HUES64 (cell line): ENCODE results near the gene SLC7A8.
"Not testable (repeated sequence)": the region's sequence is repeated elsewhere in the genome, so short reads cannot be mapped to it uniquely, and the experiment has no call there.

Experiments used
- H3K27ac ChIP-seq: 2 replicates; pipeline ENCODE4 v1.7.0; 2013; ENCODE audit warnings: low read depth, low read length, inconsistent platforms
- H3K27me3 ChIP-seq: 2 replicates; pipeline ENCODE4 v1.6.1; 2013; ENCODE audit warnings: mild to moderate bottlenecking, low read length; ENCODE audit not compliant: insufficient read depth
- H3K36me3 ChIP-seq: 2 replicates; pipeline ENCODE4 v1.6.1; 2013; ENCODE audit warnings: mild to moderate bottlenecking, low read length; ENCODE audit not compliant: insufficient read depth
- H3K4me1 ChIP-seq: 2 replicates; pipeline ENCODE4 v1.6.1; 2013; ENCODE audit warnings: mild to moderate bottlenecking, low read length, moderate library complexity; ENCODE audit not compliant: insufficient read depth
- H3K4me3 ChIP-seq: 2 replicates; pipeline ENCODE4 v1.5.1; 2013; ENCODE audit warnings: mild to moderate bottlenecking, low read length, moderate library complexity
- H3K9ac ChIP-seq: 2 replicates; pipeline ENCODE4 v1.6.1; 2013; ENCODE audit warnings: mild to moderate bottlenecking, low read depth, low read length
- H3K9me3 ChIP-seq: 2 replicates; pipeline ENCODE4 v1.6.1; 2013; ENCODE audit warnings: low read depth, low read length; ENCODE audit not compliant: insufficient read depth
- WGBS: fragments of 150-250, 120-280 bp; methylation state at CpG from one replicate; pipeline ENCODE4 v1.1.7; 2013; ENCODE audit warnings: missing lambda C conversion rate; 5-methylcytosine and 5-hydroxymethylcytosine counted together

The SLC7A8 gene

DNA sequence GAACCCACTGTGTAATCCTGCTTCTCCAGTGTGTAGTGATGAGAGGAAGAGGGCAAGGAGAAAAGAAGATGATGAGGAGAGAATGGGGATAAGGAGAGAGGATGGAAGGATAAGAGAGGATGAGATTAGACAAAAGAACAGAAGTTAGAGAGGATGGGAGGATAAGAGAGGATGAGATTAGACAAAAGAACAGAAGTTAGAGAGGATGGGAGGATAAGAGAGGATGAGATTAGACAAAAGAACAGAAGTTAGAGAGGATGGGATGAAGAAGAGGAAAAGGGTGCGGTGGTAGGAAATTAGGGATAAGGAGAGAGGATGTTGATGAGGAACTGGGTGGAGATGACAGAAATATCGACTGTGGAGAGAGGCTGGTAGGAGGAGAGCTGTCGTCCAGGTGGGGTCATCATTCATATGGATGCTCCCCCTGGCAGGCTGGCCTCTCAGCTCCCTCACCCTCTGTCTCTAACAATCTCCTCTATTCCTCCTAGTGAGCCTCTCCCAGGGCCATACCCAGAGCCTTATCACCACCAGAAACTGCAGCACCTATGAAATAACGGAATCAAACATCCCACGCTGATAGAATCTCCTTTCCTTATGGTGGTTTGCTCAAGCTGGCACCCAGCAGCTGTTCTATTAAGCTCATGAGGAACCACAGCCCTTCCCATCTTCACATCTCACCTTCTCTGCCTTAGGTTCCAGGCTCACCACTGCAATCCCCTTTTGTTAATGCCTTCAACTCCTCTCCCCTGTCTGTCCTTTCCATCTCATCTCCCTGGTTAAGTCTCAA is 72.7 kb downstream of the SLC7A8 start:
- no peak overlapping the region for H3K9ac ChIP-seq
- peaks cover 9% of the 10 kb centered on the region; the same call in 1 of the 2 replicates for H3K27me3 ChIP-seq
- no peak overlapping the region for H3K27ac ChIP-seq
- H3K9me3 ChIP-seq: peaks cover 4% of the 10 kb centered on the region; the same call in 1 of the 2 replicates
- H3K36me3 ChIP-seq: no peaks in the 10 kb centered on the region
- no peak overlapping the region for H3K4me3 ChIP-seq
- WGBS: 82% methylated on average over 5 of the region's 5 CpGs
- peaks cover 23% of the 10 kb centered on the region for H3K4me1 ChIP-seq

DNA sequence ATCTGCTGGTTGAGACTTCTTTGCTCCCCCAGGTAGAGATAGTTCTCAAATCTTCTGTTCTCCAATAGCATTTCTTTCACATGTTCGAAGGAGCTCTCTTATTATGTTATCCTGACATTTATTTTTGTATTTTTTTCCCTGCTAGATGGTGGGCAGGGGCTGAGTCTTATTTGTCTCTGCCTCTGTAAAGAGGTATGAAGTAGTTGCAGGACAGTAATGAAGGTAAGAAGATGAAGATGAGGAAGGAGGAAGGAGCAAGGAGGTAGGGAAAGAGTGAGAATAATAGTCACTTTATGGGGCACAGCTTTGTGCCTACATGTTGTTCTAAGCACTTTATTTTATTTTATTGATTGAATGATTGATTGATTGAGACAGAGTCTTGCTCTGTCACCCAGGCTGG is 73.7 kb downstream of the SLC7A8 start:
- Histone ChIP-seq H3K4me1 (peaks cover 31% of the 10 kb centered on the region), H3K27ac (no peak overlapping the region), H3K27me3 (peaks cover 9% of the 10 kb centered on the region; the same call in 1 of the 2 replicates), H3K9me3 (peaks cover 4% of the 10 kb centered on the region; the same call in 1 of the 2 replicates), H3K4me3 (no peak overlapping the region), H3K9ac (no peak overlapping the region), H3K36me3 (no peaks in the 10 kb centered on the region)
- WGBS: no CpG with 5 or more reads among the region's 1 CpG

DNA sequence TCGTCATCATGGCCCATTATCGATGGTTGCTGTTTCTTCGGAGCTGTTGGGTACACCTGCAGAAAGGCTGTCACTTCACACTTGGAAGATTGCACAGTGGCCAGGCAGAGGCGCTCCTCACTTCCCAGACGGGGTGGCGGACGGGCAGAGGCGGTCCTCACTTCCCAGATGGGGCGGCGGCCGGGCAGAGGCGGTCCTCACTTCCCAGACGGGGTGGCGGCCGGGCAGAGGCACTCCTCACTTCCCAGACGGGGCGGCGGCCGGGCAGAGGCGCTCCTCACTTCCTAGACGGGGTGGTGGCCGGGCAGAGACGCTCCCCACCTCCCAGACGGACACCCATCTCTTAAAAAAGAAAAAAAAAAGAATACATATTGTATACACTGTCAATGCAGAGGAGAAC is 75.3 kb downstream of the SLC7A8 start:
- not testable (repeated sequence) for H3K9ac ChIP-seq, H3K9me3 ChIP-seq, H3K27me3 ChIP-seq, H3K27ac ChIP-seq, H3K36me3 ChIP-seq, H3K4me3 ChIP-seq
- 92% methylated on average over 20 of the region's 24 CpGs for WGBS
- H3K4me1 ChIP-seq: peaks cover 28% of the 10 kb centered on the region

DNA sequence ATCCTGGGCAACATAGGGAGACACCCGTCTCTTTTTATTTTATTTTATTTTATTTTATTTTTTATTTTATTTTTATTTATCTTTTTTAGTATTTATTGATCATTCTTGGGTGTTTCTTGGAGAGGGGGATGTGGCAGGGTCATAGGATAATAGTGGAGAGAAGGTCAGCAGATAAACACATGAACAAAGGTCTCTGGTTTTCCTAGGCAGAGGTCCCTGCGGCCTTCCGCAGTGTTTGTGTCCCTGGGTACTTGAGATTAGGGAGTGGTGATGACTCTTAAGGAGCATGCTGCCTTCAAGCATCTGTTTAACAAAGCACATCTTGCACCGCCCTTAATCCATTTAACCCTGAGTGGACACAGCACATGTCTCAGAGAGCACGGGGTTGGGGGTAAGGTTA is 75.8 kb downstream of the SLC7A8 start:
- WGBS: no CpG with 5 or more reads among the region's 5 CpGs
- H3K27me3 ChIP-seq, H3K9ac ChIP-seq, H3K36me3 ChIP-seq, H3K4me3 ChIP-seq, H3K27ac ChIP-seq, H3K9me3 ChIP-seq: not testable (repeated sequence)
- H3K4me1 ChIP-seq: peaks cover 23% of the 10 kb centered on the region

DNA sequence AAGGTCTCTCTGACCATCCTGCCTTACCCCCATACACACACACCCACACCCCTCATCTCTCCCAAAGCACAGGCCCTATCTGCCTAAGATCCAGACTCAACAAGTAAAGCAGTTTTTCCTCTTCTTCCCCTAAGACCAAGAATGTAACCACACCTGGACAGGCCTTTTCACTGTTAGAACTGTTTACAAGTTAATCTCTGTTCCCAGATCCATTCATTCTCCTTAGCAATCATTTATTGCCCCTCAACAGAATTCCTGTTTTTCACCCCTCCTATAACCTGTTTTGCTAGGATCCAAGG is 76.8 kb downstream of the SLC7A8 start:
- Histone ChIP-seq H3K27me3 (peaks cover 9% of the 10 kb centered on the region; the same call in 1 of the 2 replicates), H3K36me3 (no peaks in the 10 kb centered on the region), H3K4me3 (no peak overlapping the region), H3K4me1 (peaks cover 19% of the 10 kb centered on the region), H3K27ac (peak overlapping the region; percentile 7; the same call in 1 of the 2 replicates), H3K9me3 (peaks cover 4% of the 10 kb centered on the region; the same call in 1 of the 2 replicates), H3K9ac (no peak overlapping the region)

DNA sequence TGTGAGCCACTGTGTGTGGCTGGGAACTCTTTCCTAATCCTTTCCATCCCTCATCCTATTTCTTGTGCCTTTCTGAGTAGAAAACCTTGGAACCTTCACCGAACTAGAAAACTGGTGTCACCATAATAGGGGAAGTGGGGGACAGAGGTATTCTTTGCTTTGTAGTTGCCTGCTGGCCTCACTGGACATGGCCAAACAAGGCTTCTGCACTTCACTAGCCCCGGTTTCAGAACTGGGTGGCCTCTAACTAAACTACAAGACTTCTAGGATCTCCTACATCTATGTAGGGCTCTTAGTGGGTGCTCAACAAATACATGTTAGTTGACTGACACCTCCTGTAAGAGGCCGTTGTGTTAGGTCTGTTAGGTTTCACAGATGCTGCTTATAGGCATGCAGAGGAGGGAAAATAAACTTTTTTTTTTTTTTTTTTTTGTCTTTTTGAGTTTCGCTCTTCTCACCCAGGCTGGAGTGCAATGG is 78.1 kb downstream of the SLC7A8 start:
- H3K9ac ChIP-seq: no peak overlapping the region
- H3K27ac ChIP-seq: no peak overlapping the region
- peaks cover 4% of the 10 kb centered on the region; the same call in 1 of the 2 replicates for H3K9me3 ChIP-seq
- no peak overlapping the region for H3K4me3 ChIP-seq
- H3K27me3 ChIP-seq: no peaks in the 10 kb centered on the region
- no peaks in the 10 kb centered on the region for H3K36me3 ChIP-seq
- 93% methylated on average over 4 of the region's 4 CpGs for WGBS
- H3K4me1 ChIP-seq: peaks cover 19% of the 10 kb centered on the region

DNA sequence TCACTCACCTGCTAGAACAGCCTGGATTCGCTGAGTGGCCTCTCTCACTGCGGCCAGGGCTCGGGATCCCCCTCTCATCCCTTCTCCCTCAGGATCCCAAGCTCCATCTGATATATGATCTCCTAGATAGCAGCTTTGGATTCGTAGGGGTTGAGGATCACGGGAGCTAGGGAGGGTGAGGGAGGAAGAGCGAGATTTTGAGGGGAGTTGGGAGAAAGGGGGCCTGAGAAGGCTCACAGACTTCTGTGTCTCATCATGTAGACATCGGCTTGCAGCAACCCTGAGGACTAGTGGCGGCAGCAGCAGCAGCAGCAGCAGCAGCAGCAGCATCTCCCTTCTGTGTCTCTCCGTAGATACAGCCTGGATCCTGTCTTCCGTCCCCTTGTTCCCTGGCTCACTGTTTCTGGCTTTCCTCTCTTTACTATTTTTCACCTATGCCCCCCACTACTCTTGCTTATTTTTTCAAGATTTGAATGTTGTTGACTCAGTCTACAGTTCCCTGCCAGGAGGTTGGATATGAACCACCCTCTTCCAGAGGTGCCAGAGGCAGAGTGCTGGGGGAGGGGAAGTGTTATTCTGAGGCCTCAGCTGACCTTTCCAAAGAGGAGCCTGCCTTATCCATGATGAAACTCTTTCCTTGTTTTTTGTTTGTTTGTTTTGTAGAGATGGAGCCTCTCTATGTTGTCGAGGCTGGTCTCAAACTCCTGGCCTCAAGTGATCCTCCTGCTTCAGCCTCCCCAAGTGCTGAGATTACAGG is 78.7 kb downstream of the SLC7A8 start, which contains the start of gene CIROP:
TSS of gene CIROP (minus strand) at position 399 of the 757 bp plus-strand sequence. CDS start at position 330, 69 bp downstream.
- peaks cover 4% of the 10 kb centered on the region; the same call in 1 of the 2 replicates for H3K9me3 ChIP-seq
- no peaks in the 10 kb centered on the region for H3K27me3 ChIP-seq
- 64% methylated on average over 11 of the region's 11 CpGs for WGBS
- peaks cover 19% of the 10 kb centered on the region for H3K4me1 ChIP-seq
- H3K9ac ChIP-seq: no peak within 1 kb of the TSS
- H3K4me3 ChIP-seq: no peak within 1 kb of the TSS
- H3K36me3 ChIP-seq: no peaks in the 10 kb centered on the region
- no peak within 1 kb of the TSS for H3K27ac ChIP-seq

DNA sequence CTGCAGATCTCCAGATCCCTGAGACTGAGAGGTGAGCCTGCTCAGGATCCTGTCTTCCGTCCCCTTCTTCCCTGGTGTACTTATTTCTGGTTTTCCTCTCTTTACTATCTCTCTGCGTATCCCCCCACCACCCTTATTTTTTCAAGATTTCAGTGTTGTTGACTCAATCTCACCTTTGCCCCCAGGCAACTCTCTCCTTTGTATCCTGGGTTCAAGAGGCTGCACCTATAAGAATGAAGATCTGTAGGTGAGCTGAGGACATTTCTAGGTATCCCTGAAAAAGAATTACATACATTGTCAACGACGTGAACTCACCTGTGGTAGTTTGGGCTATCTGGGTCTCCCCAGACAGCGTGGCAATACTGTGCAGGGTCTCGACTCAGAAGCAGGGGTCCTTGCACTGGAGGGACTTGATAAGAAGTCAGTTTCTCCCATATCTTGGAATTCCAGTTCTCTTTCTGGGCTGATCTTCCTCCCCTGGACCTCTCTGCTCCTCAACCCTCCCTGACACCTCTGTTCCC is 79.3 kb downstream of the SLC7A8 start:
- H3K4me1 ChIP-seq: peaks cover 19% of the 10 kb centered on the region
- peaks cover 2% of the 10 kb centered on the region for H3K36me3 ChIP-seq
- H3K4me3 ChIP-seq: no peak overlapping the region
- H3K27me3 ChIP-seq: no peaks in the 10 kb centered on the region
- no peak overlapping the region for H3K9ac ChIP-seq
- WGBS: 87% methylated on average over 6 of the region's 6 CpGs
- H3K27ac ChIP-seq: no peak overlapping the region
- H3K9me3 ChIP-seq: peaks cover 4% of the 10 kb centered on the region; the same call in 1 of the 2 replicates

DNA sequence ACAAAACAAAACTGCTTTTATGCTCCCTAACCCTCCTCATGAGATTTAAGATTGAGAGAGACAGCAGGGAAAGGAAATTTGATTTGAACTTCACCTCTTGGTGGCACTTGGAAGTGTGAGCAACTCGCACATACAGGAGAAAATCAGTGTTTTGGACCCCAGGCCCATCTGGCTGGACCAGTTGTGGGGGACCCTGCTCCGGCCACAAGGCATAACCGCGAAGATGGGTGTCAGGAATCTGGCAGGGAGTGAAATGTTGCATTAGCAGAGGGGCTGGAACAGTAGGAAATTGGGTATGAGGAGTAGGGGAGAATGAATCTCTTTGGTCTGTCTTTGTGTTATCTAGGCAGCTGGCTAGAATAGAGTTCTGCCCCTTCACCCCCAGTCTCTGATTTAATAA is 79.9 kb downstream of the SLC7A8 start:
- 0 out of 2 replicates have a peak, but pooled peaks cover under 1% of the 10 kb centered on the region for H3K9me3 ChIP-seq
- H3K9ac ChIP-seq: no peak overlapping the region
- no peak overlapping the region for H3K4me3 ChIP-seq
- peaks cover 8% of the 10 kb centered on the region for H3K36me3 ChIP-seq
- no peaks in the 10 kb centered on the region for H3K27me3 ChIP-seq
- 93% methylated on average over 4 of the region's 4 CpGs for WGBS
- peaks cover 19% of the 10 kb centered on the region for H3K4me1 ChIP-seq
- no peak overlapping the region for H3K27ac ChIP-seq

DNA sequence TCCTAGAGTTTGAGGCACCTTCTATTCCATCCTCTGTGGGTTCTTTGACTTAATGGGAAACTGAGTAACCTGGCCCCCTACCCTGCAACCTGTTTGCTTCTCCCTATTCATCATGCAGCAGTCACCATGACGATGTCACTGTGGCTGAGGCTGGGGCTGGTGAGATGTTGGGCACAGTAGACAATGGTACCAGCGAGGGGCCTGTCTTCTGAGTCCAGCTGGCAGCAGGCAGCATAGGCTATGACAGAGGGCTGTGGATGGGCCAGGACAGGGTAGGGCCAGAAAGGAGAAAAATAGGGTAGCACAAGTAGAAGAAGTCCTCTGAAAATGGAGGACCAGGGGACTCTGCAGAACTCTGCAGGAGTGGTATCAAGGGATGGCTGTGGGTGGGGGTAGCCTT is 80.7 kb downstream of the SLC7A8 start:
- Histone ChIP-seq H3K9ac (no peak overlapping the region), H3K4me1 (peaks cover 19% of the 10 kb centered on the region), H3K4me3 (no peak overlapping the region), H3K36me3 (peaks cover 16% of the 10 kb centered on the region), H3K9me3 (no peaks in the 10 kb centered on the region), H3K27me3 (no peaks in the 10 kb centered on the region), H3K27ac (no peak overlapping the region)
- WGBS: 93% methylated on average over 2 of the region's 2 CpGs

DNA sequence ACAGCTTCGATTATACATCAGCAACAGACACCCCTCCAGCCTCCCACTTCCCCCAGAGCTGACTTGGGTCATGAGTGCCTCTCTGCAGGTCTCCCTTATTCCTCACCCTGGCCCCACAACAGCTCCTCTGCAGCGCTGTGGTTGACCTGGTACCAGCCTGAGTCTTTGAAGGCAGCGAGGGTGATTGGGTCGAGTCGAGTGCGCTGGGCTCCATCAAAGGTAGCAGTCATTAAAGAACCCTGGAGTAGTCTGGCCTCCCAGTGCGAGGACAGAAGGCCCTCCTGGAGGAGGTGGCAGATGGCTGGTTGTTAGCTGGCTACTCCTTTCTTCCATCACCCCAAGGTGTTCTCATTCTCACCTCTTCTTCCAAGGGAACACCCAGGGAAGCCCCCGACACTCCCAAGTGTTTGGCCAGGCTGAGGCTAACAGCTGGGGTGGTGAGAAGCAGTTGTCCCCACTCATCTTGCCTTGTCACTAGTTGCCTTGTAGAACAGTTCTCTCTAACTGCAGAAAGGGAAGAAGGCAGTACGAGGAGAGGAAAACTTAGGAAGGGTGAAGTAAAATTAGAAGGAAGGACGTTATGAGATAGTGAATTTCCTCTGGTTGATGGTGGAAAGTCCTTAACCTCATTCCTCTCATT is 81.4 kb downstream of the SLC7A8 start:
- no peaks in the 10 kb centered on the region for H3K27me3 ChIP-seq
- 89% methylated on average over 10 of the region's 10 CpGs for WGBS
- no peak overlapping the region for H3K4me3 ChIP-seq
- no peak overlapping the region for H3K27ac ChIP-seq
- H3K36me3 ChIP-seq: peaks cover 23% of the 10 kb centered on the region
- no peaks in the 10 kb centered on the region for H3K9me3 ChIP-seq
- H3K4me1 ChIP-seq: peaks cover 19% of the 10 kb centered on the region
- no peak overlapping the region for H3K9ac ChIP-seq
